Hepatocyte (in vitro differentiated cells): ENCODE results near the gene TTC6. TPM values are rescaled to one million over a fixed set of nuclear protein-coding genes. Genes with fewer than 3 reads are reported as not detected.

Experiments used
- DNase-seq: peaks from one replicate; pipeline ENCODE4 v3.0.0-alpha.2; 2016; ENCODE audit warnings: low spot score
- H2AFZ ChIP-seq: fragments of 200-600 bp; sonication (generic); 2 replicates; pipeline ENCODE4 v1.6.0; 2016; ENCODE audit warnings: antibody characterized with exemption, mild to moderate bottlenecking
- H3K27ac ChIP-seq: fragments of 200-600 bp; sonication (generic); 2 replicates; pipeline ENCODE4 v1.5.1; 2016; ENCODE audit warnings: mild to moderate bottlenecking
- H3K27me3 ChIP-seq: fragments of 200-600 bp; sonication (generic); 2 replicates; pipeline ENCODE4 v1.6.1; 2016
- H3K36me3 ChIP-seq: fragments of 200-600 bp; sonication (generic); replicated peaks from 2 replicates; pipeline ENCODE4 v1.5.1; 2016; ENCODE audit warnings: low read depth; ENCODE audit not compliant: insufficient read depth
- H3K4me1 ChIP-seq: fragments of 200-600 bp; sonication (generic); 2 replicates; pipeline ENCODE4 v1.5.1; 2016; ENCODE audit warnings: mild to moderate bottlenecking, moderate library complexity; ENCODE audit not compliant: insufficient read depth
- H3K4me2 ChIP-seq: fragments of 200-600 bp; sonication (generic); 2 replicates; pipeline ENCODE4 v1.6.0; 2016
- H3K4me3 ChIP-seq: fragments of 200-600 bp; sonication (generic); 2 replicates; pipeline ENCODE4 v1.5.1; 2016; ENCODE audit warnings: mild to moderate bottlenecking
- H3K79me2 ChIP-seq: fragments of 200-600 bp; sonication (generic); 2 replicates; pipeline ENCODE4 v1.6.0; 2017; ENCODE audit warnings: mild to moderate bottlenecking
- H3K9me2 ChIP-seq: fragments of 200-600 bp; sonication (generic); replicated peaks from 2 replicates; pipeline ENCODE4 v1.6.0; 2017; ENCODE audit warnings: mild to moderate bottlenecking; ENCODE audit not compliant: insufficient read depth
- H3K9me3 ChIP-seq: fragments of 200-600 bp; sonication (generic); 2 replicates; pipeline ENCODE4 v1.5.1; 2016; ENCODE audit warnings: low read depth, mild to moderate bottlenecking
- H4K20me1 ChIP-seq: fragments of 200-600 bp; sonication (generic); 2 replicates; pipeline ENCODE4 v1.6.0; 2016; ENCODE audit warnings: mild to moderate bottlenecking; ENCODE audit not compliant: insufficient read depth, poor library complexity, severe bottlenecking
- EZH2 ChIP-seq: fragments of 200-600 bp; sonication (generic); IDR thresholded peaks from 2 replicates; pipeline ENCODE4 v1.6.1; 2016; ENCODE audit warnings: antibody characterized with exemption, mild to moderate bottlenecking, borderline replicate concordance
- EZH2phosphoT487 ChIP-seq: fragments of 200-600 bp; sonication (generic); IDR thresholded peaks from one replicate; pipeline ENCODE4 v1.6.1; 2018; ENCODE audit warnings: antibody characterized with exemption, mild to moderate bottlenecking, low read depth, moderate library complexity; ENCODE audit not compliant: unreplicated experiment, severe bottlenecking
- whole genome bisulfite sequencing: methylation state at CpG from one replicate; pipeline ENCODE4 v1.1.6; 2016; ENCODE audit warnings: low lambda C conversion rate; ENCODE audit errors: missing lambda C conversion rate; 5-methylcytosine and 5-hydroxymethylcytosine counted together
- polyA plus RNA-seq: library from polyadenylated mRNA; unstranded; fragments of >200 nt; fragmentation: Nextera tagmentation; extraction: Ambion mirVana; gene quantifications from 2 replicates; pipeline ENCODE4 v1.2.1, GENCODE V29; 2016
- total RNA-seq: library from RNA; depleted of rRNA; stranded (reverse); fragments of >200 nt; gene quantifications from 2 replicates; pipeline ENCODE4 v1.2.3, GENCODE V29; 2014
- TF ChIP-seq, protein P1 (sequence below): fragments of 200-600 bp; sonication (generic); IDR thresholded peaks from 2 replicates; pipeline ENCODE4 v1.5.1; 2016; ENCODE audit warnings: antibody characterized with exemption, mild to moderate bottlenecking; ENCODE audit not compliant: poor library complexity

TTC6 gene
- total and polyA plus RNA-seq, 2 experiments from 2014 or later, result 6.4 to 20.8 TPM

DNA sequence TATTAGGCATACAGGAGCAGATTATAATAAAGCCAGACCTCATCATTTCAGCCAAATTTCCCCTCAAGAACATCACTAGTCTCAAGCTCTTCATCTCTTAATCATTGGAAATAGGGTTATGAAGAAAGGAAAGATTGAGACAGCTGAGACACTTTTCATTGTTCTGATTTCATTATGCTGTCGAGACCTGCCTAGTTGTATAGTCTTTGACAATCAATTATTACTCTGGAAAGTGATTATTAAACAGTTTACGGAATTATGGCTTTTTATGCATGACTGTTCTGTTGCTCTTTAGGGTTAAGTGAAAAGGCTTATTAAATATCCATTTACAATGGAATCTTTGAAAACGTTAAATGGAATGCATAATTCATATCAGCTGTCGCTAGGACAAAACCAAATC is 48.3 kb downstream of the TTC6 start:
- Histone ChIP-seq H3K79me2 (no peaks in the 10 kb centered on the region), H3K4me3 (no peak overlapping the region), H2AFZ (no peak overlapping the region), H3K36me3 (no peaks in the 10 kb centered on the region), H3K27me3 (no peaks in the 10 kb centered on the region), H3K4me1 (no peaks in the 10 kb centered on the region), H3K9me2 (no peaks in the 10 kb centered on the region), H4K20me1 (no peaks in the 10 kb centered on the region), H3K9me3 (no peaks in the 10 kb centered on the region), H3K27ac (no peak overlapping the region), H3K4me2 (no peak overlapping the region)
- DNase-seq, result no peak
- TF ChIP-seq EZH2 (no peak), EZH2phosphoT487 (no peak)
- TF ChIP-seq, protein P1, sequence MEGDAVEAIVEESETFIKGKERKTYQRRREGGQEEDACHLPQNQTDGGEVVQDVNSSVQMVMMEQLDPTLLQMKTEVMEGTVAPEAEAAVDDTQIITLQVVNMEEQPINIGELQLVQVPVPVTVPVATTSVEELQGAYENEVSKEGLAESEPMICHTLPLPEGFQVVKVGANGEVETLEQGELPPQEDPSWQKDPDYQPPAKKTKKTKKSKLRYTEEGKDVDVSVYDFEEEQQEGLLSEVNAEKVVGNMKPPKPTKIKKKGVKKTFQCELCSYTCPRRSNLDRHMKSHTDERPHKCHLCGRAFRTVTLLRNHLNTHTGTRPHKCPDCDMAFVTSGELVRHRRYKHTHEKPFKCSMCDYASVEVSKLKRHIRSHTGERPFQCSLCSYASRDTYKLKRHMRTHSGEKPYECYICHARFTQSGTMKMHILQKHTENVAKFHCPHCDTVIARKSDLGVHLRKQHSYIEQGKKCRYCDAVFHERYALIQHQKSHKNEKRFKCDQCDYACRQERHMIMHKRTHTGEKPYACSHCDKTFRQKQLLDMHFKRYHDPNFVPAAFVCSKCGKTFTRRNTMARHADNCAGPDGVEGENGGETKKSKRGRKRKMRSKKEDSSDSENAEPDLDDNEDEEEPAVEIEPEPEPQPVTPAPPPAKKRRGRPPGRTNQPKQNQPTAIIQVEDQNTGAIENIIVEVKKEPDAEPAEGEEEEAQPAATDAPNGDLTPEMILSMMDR, result no peak
- WGBS, result 49% methylated on average over 4 of the region's 4 CpGs

Other genes starting within 250 kb of the TTC6 start
- gene FOXA1, start 380 bp upstream of the TTC6 start, total RNA-seq, result 87.9 and 89.2 TPM in 2 replicates
- gene FOXA1, start 380 bp upstream of the TTC6 start, polyA plus RNA-seq, result 75.3 and 85.7 TPM in 2 replicates